Measurements from ENCODE around the gene PRTN3. TPM values are rescaled to one million over a fixed set of nuclear protein-coding genes. Genes with fewer than 3 reads are reported as not detected.

The PRTN3 gene
- not detected for total RNA-seq

GRCh38 chr19:840519-841206 is at the start of gene PRTN3:
PRTN3 (plus strand) TSS chr19:840999; CDS start chr19:841009, 10 bp downstream.
- DNase-seq = no peak

GRCh38 chr19:791007-791566 is 49.7 kb upstream of the PRTN3 start:
- no peak for DNase-seq

GRCh38 chr19:791567-792305 is 49.1 kb upstream of the PRTN3 start:
- no peak for DNase-seq

- DNase-seq = no peak
These were observed 48.4 kb upstream of the PRTN3 start for GRCh38 chr19:792306-792885.

- no peak for DNase-seq
These were observed 47.0 kb upstream of the PRTN3 start for GRCh38 chr19:793806-794205.

- no peak for DNase-seq
These were observed 45.7 kb upstream of the PRTN3 start for GRCh38 chr19:795073-795611.

GRCh38 chr19:795691-796581 is 44.9 kb upstream of the PRTN3 start:
- DNase-seq = no peak

GRCh38 chr19:796692-797527 is 43.9 kb upstream of the PRTN3 start, which contains the start of gene PTBP1:
PTBP1 (plus strand) TSS chr19:797452; CDS start chr19:797498, 46 bp downstream.
- DNase-seq = peak; percentile 99

- peak; percentile 75 for DNase-seq
These were observed 43.0 kb upstream of the PRTN3 start for GRCh38 chr19:797528-798414.

GRCh38 chr19:798415-799075 is 42.3 kb upstream of the PRTN3 start:
- no peak for DNase-seq

GRCh38 chr19:799076-799881 is 41.5 kb upstream of the PRTN3 start:
- no peak for DNase-seq

- no peak for DNase-seq
These were observed 40.3 kb upstream of the PRTN3 start for GRCh38 chr19:800360-801029.

- no peak for DNase-seq
These were observed 39.6 kb upstream of the PRTN3 start for GRCh38 chr19:801030-801860.

- no peak for DNase-seq
These were observed 38.8 kb upstream of the PRTN3 start for GRCh38 chr19:801861-802497.

GRCh38 chr19:802498-803098 is 38.2 kb upstream of the PRTN3 start:
- DNase-seq = no peak

- no peak for DNase-seq
These were observed 37.7 kb upstream of the PRTN3 start for GRCh38 chr19:803099-803561.
